ENCODE measurements around the gene COPG2.
"Not testable (repeated sequence)": the region's sequence is repeated elsewhere in the genome, so short reads cannot be mapped to it uniquely, and the experiment has no call there.

DNA sequence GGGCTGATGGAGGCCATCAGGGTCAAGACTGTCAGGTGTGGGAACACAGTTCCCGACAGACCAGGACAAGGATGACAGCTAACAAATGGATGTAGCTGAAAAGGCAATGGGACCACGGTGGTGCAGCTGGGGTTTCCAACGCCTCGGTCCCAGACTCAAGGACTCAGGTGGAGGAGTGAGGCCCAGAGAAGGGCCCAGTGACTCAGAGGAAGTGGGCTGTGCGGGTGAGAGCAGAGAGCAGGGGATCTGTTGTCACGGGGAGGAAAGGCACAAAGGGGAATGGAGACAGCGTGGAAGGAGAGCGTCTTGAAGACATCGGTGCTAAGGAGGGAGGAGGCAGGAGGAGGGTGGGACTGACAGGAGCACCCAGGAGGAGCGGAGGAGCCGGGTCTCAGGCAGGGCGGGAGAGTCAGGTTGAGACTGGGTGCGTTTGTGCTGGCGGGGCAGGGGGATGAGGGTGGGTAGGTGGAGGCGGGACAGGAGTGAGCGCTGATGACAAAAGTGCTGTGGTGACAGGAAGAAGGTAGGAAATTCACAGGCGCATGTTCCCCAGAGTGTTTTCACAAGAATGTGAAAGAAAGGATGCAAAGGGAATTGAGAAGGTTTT, 144.9 kb downstream of the COPG2 start:
- not testable (repeated sequence) for TF ChIP-seq CTCF (IDR thresholded peaks at IDR 0.05; ENCODE audit: low read depth, low read length, poor library complexity, severe bottlenecking); EZH2phosphoT487 (IDR thresholded peaks at IDR 0.05; ENCODE audit: borderline replicate concordance, low read length)
